HFF-Myc (cell line): ENCODE data around the gene HSPB9.

Experiments
- DNase-seq: peaks from one replicate; pipeline ENCODE4 v3.0.0-alpha.2; 2011; ENCODE audit warnings: low read depth; ENCODE audit errors: extremely low read depth
- H3K4me3 ChIP-seq: replicated peaks from 2 replicates; pipeline ENCODE4 v1.5.1; 2011; ENCODE audit warnings: low read depth, mild to moderate bottlenecking, control low read depth, low read length
- CTCF ChIP-seq: IDR thresholded peaks from 2 replicates; pipeline ENCODE4 v1.5.1; 2012; ENCODE audit warnings: mild to moderate bottlenecking, low read depth, low read length, control low read depth; ENCODE audit errors: missing control alignments

Gene HSPB9

GRCh38 chr17:42163696-42164407, 41.2 kb downstream of the HSPB9 start:
- no peak overlapping the region for H3K4me3 ChIP-seq
- TF ChIP-seq CTCF, result no peak
- no peak for DNase-seq

GRCh38 chr17:42165751-42166150, 43.1 kb downstream of the HSPB9 start:
- DNase-seq, result no peak
- TF ChIP-seq CTCF, result no peak
- no peak overlapping the region for H3K4me3 ChIP-seq

DNA sequence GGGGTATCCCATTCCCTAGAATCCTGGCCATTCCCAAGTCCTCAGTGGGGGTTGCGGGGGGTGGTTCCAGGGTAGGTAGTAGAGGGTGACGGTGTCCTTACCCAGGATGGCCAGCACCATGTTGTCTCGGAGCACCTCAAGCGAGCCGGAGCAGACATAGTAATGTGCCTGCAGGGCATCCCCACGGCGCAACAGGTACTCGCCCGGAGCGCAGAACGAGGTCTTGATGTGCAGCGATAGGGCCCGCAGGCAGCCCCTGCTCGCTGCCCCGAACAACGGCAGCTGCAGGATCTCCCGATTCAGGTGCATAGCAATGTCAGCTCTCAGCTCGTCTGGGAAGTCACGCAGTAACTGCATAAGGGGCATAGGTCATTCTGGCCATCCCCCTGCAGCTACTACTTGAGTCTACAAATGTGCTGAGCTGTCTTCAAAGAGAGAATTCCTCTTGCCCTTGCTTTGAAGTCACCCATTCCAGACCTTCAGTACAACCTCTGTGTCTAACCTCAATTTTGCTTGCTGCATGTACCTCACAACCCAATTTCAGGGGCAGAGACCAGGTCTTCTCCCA, 43.7 kb downstream of the HSPB9 start:
- H3K4me3 ChIP-seq, result no peak overlapping the region
- DNase-seq, result no peak
- TF ChIP-seq CTCF, result no peak

DNA sequence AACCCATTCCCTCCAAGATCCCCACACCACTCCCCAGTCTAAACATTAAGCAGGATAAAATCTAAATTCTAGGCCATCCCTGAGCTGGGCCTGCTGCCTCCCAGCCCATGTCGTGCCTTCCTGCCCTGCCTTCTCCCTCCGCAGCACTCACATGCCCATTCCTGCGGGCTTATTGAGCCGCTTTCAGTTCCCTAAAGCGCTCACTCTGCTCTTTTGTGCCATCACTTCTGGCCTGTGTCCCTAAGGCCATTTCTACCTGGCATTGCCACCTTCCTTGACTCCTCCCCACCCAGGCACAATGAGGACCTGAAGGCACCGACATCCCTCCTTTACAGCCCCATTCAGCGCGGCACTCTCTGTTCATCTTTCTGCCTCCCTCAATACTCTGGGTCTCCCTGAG, 45.2 kb downstream of the HSPB9 start:
- TF ChIP-seq CTCF, result no peak
- no peak for DNase-seq

DNA sequence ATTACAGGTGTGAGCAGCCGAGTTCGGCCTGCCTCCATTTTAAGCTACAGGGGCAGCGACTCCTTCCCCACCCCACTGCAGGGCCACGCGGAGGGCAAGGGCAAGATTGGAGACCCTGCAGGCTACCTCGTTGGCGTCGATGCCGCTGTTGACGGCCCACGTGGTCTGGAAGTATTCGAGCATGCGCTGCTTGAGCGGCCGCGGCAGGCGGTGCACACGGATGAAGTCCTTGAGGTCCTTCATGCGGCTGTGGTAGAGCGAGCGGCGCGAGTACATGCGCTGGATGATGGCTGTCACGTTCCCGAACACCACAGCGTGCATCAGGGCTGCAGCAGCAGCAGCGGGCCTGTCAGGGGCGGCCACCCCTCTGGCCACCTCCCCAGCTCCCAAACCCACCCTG, 46.7 kb downstream of the HSPB9 start:
- TF ChIP-seq CTCF, result no peak
- H3K4me3 ChIP-seq, result no peak overlapping the region
- no peak for DNase-seq

More for the DNA sequence above, 45.2 kb downstream of the HSPB9 start:
- no peak overlapping the region for H3K4me3 ChIP-seq

DNA sequence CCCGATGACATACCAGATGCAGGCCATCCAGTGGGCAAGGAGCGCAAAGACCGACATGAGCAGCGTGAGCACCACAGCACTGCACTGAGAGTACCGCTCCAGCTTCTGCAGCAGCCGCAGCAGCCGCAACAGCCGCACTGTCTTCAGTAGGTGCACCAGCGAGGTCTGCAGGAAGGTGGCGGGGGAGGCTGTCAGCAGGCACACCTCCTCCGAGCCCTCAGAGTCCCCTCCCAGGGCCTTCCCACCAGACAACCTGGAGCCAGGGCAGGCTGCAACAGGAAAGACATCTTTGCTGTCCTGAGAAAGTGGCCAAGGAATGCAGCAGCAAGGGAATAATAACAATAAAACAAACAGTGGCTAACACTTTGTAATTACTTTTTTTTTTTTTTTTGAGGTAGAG, 49.2 kb downstream of the HSPB9 start:
- TF ChIP-seq CTCF, result no peak
- no peak for DNase-seq
- no peak overlapping the region for H3K4me3 ChIP-seq
